Right atrium auricular region (tissue), 2 donors: Measurements from ENCODE around the gene GTF3A. TPM values are rescaled to one million over a fixed set of nuclear protein-coding genes. Genes with fewer than 3 reads are reported as not detected.
A peak's percentile ranks its signal among the peaks of the same experiment; 100 is the strongest.

Experiments
- DNase-seq: peaks from one replicate; pipeline ENCODE4 v3.0.0-alpha.2; 2019; ENCODE audit warnings: low spot score
- H3K27ac ChIP-seq, 2 donors: fragments of 200-600 bp; sonication (generic); 1 replicate in 1 of 2; 2 replicates in 1 of 2; pipeline ENCODE4 v1.5.1; 2016 to 2019
- H3K27me3 ChIP-seq, 2 donors: fragments of 200-600 bp; sonication (generic); one replicate each; pipeline versions ENCODE4 v1.5.1 to v1.6.0; 2017 to 2019
- H3K36me3 ChIP-seq: fragments of 200-600 bp; sonication (generic); one replicate; pipeline ENCODE4 v1.5.1; 2016
- H3K4me1 ChIP-seq, 2 donors: fragments of 200-600 bp; sonication (generic); one replicate each; pipeline versions ENCODE4 v1.5.1 to v1.6.0; 2017 to 2019
- H3K4me3 ChIP-seq, 2 donors: fragments of 200-600 bp; sonication (generic); 1 replicate in 1 of 2; 2 replicates in 1 of 2; pipeline ENCODE4 v1.5.1; 2017 to 2019; ENCODE audit warnings: mild to moderate bottlenecking in 1 of 2, moderate library complexity in 1 of 2
- H3K9me3 ChIP-seq, 2 donors: fragments of 200-600 bp; sonication (generic); one replicate each; pipeline ENCODE4 v1.5.1; 2019
- CTCF ChIP-seq, 2 donors: fragments of 200-600 bp; sonication (generic); IDR thresholded peaks; one replicate each; pipeline ENCODE4 v1.5.1; 2019; ENCODE audit warnings: antibody characterized with exemption in 2 of 2
- total RNA-seq, 2 donors: library from RNA; depleted of rRNA; stranded (reverse); fragments of >200 nt; gene quantifications; one replicate each; pipeline ENCODE4 v1.1.0, GENCODE V29; 2016

Gene GTF3A
- total RNA-seq, 2 donors from 2014 or later: 227 to 327 TPM

GRCh38 chr13:27403203-27403678, 21.2 kb upstream of the GTF3A start:
- H3K27me3 ChIP-seq: no peaks in the 10 kb centered on the region
- no peak for DNase-seq
- H3K27ac ChIP-seq: peak overlapping the region in 1 of 2 donors; percentile 51

GRCh38 chr13:27403727-27404385, 20.6 kb upstream of the GTF3A start:
- DNase-seq: no peak
- TF ChIP-seq CTCF (IDR thresholded peaks at IDR 0.05): no peak
- Histone ChIP-seq H3K4me1 (peaks cover 0 to 13% of the 10 kb centered on the region in 2 donors), H3K9me3 (no peaks in the 10 kb centered on the region), H3K27me3 (no peaks in the 10 kb centered on the region), H3K27ac (peak overlapping the region in 1 of 2 donors; percentile 51), H3K4me3 (no peak overlapping the region), H3K36me3 (no peaks in the 10 kb centered on the region)

More at GRCh38 chr13:27403203-27403678, 21.2 kb upstream of the GTF3A start:
- Histone ChIP-seq H3K36me3 (no peaks in the 10 kb centered on the region), H3K4me3 (no peak overlapping the region), H3K9me3 (no peaks in the 10 kb centered on the region), H3K4me1 (peaks cover 0 to 13% of the 10 kb centered on the region in 2 donors)
- no peak for TF ChIP-seq CTCF (IDR thresholded peaks at IDR 0.05)

GRCh38 chr13:27404680-27405079, 19.7 kb upstream of the GTF3A start:
- Histone ChIP-seq H3K4me1 (peaks cover 0 to 13% of the 10 kb centered on the region in 2 donors), H3K27me3 (no peaks in the 10 kb centered on the region), H3K27ac (no peak overlapping the region), H3K9me3 (no peaks in the 10 kb centered on the region), H3K4me3 (no peak overlapping the region), H3K36me3 (no peaks in the 10 kb centered on the region)
- TF ChIP-seq CTCF (IDR thresholded peaks at IDR 0.05): no peak
- no peak for DNase-seq

- Histone ChIP-seq H3K4me3 (no peak overlapping the region), H3K9me3 (no peaks in the 10 kb centered on the region), H3K27ac (no peak overlapping the region), H3K27me3 (no peaks in the 10 kb centered on the region), H3K36me3 (no peaks in the 10 kb centered on the region), H3K4me1 (peaks cover 0 to 13% of the 10 kb centered on the region in 2 donors)
- no peak for DNase-seq
- TF ChIP-seq CTCF (IDR thresholded peaks at IDR 0.05): no peak
These were observed 18.8 kb upstream of the GTF3A start for GRCh38 chr13:27405546-27406134.

- peak in 1 of 2 donors; percentile 60 for TF ChIP-seq CTCF (IDR thresholded peaks at IDR 0.05)
- Histone ChIP-seq H3K27me3 (no peaks in the 10 kb centered on the region), H3K27ac (no peak overlapping the region), H3K9me3 (no peaks in the 10 kb centered on the region), H3K4me1 (peaks cover 0 to 13% of the 10 kb centered on the region in 2 donors), H3K36me3 (no peaks in the 10 kb centered on the region), H3K4me3 (no peak overlapping the region)
- DNase-seq: no peak
These were observed 18.1 kb upstream of the GTF3A start for GRCh38 chr13:27406178-27406939.
